Liver (tissue), 9 donors: ENCODE results near the gene SMARCD2. TPM values are rescaled to one million over a fixed set of nuclear protein-coding genes. Genes with fewer than 3 reads are reported as not detected.

Experiments used
- DNase-seq: peaks from one replicate; pipeline ENCODE4 v3.0.0-alpha.2; 2017; ENCODE audit warnings: low spot score
- H3K27ac ChIP-seq, 2 donors: one replicate each; pipeline ENCODE4 v1.7.0; 2013; ENCODE audit warnings: inconsistent platforms in 2 of 2, low read length in 2 of 2, control low read depth in 1 of 2, low read depth in 1 of 2, mild to moderate bottlenecking in 1 of 2
- H3K27me3 ChIP-seq, 4 donors: one replicate each; pipeline versions ENCODE4 v1.6.1 to v1.7.0; 2013; ENCODE audit warnings: low read length in 3 of 4, inconsistent platforms in 1 of 4, mild to moderate bottlenecking in 1 of 4, moderate library complexity in 1 of 4; ENCODE audit not compliant: control insufficient read depth in 4 of 4, insufficient read depth in 4 of 4
- H3K36me3 ChIP-seq, 4 donors: one replicate each; pipeline versions ENCODE4 v1.6.1 to v1.7.0; 2013; ENCODE audit warnings: low read length in 3 of 4, mild to moderate bottlenecking in 3 of 4, low read depth in 1 of 4, moderate library complexity in 1 of 4; ENCODE audit not compliant: control insufficient read depth in 4 of 4, insufficient read depth in 3 of 4
- H3K4me1 ChIP-seq, 4 donors: one replicate each; pipeline versions ENCODE4 v1.6.1 to v1.7.0; 2013; ENCODE audit warnings: low read length in 3 of 4, mild to moderate bottlenecking in 3 of 4, moderate library complexity in 1 of 4; ENCODE audit not compliant: control insufficient read depth in 4 of 4, insufficient read depth in 4 of 4
- H3K4me3 ChIP-seq, 3 donors: one replicate each; pipeline versions ENCODE4 v1.6.1 to v1.7.0; 2013; ENCODE audit warnings: low read length in 3 of 3, control low read depth in 1 of 3, low read depth in 1 of 3, mild to moderate bottlenecking in 1 of 3
- H3K9ac ChIP-seq, 2 donors: one replicate each; pipeline ENCODE4 v1.7.0; 2013; ENCODE audit warnings: low read length in 2 of 2, mild to moderate bottlenecking in 2 of 2, moderate library complexity in 2 of 2, control low read depth in 1 of 2, low read depth in 1 of 2
- H3K9me3 ChIP-seq, 4 donors: one replicate each; pipeline versions ENCODE4 v1.6.1 to v1.7.0; 2013; ENCODE audit warnings: low read length in 3 of 4; ENCODE audit not compliant: control insufficient read depth in 4 of 4
- ATF3 ChIP-seq: IDR thresholded peaks from 2 replicates; pipeline ENCODE4 v1.6.1; 2016; ENCODE audit warnings: antibody characterized with exemption
- CTCF ChIP-seq: fragments of 150-350 bp; IDR thresholded peaks from 2 replicates; pipeline ENCODE4 v1.5.1; 2017; ENCODE audit warnings: improper control_type of control experiment, low read depth, low read length; ENCODE audit not compliant: missing input control
- EGR1 ChIP-seq, 2 donors: IDR thresholded peaks; 2 replicates each; pipeline ENCODE4 v1.6.1; 2016 to 2018; ENCODE audit warnings: antibody characterized with exemption in 2 of 2, low read depth in 2 of 2
- FOXA1 ChIP-seq: IDR thresholded peaks from 2 replicates; pipeline ENCODE4 v1.6.1; 2016; ENCODE audit warnings: antibody characterized with exemption
- FOXA2 ChIP-seq: IDR thresholded peaks from 2 replicates; pipeline ENCODE4 v1.6.1; 2016; ENCODE audit warnings: antibody characterized with exemption
- GABPA ChIP-seq, 2 donors: IDR thresholded peaks in 1 of 2; conservative IDR thresholded peaks in 1 of 2; 2 replicates each; pipeline ENCODE4 v1.6.1; 2016; ENCODE audit warnings: antibody characterized with exemption in 2 of 2, mild to moderate bottlenecking in 1 of 2, moderate library complexity in 1 of 2
- HNF4A ChIP-seq, 2 donors: conservative IDR thresholded peaks; 2 replicates each; pipeline ENCODE4 v1.6.1; 2016; ENCODE audit warnings: antibody characterized with exemption in 2 of 2, mild to moderate bottlenecking in 2 of 2
- HNF4G ChIP-seq: IDR thresholded peaks from 2 replicates; pipeline ENCODE4 v1.6.1; 2016; ENCODE audit warnings: antibody characterized with exemption
- JUND ChIP-seq, 2 donors: IDR thresholded peaks; 2 replicates each; pipeline ENCODE4 v1.6.1; 2016; ENCODE audit warnings: antibody characterized with exemption in 2 of 2
- MAX ChIP-seq: IDR thresholded peaks from 2 replicates; pipeline ENCODE4 v1.6.1; 2016; ENCODE audit warnings: antibody characterized with exemption
- NR2F2 ChIP-seq: IDR thresholded peaks from 2 replicates; pipeline ENCODE4 v1.6.1; 2016; ENCODE audit warnings: antibody characterized with exemption
- RAD21 ChIP-seq, 2 donors: IDR thresholded peaks; 2 replicates each; pipeline ENCODE4 v1.6.1; 2016; ENCODE audit warnings: antibody characterized with exemption in 2 of 2, mild to moderate bottlenecking in 2 of 2
- REST ChIP-seq: IDR thresholded peaks from 2 replicates; pipeline ENCODE4 v1.6.1; 2016; ENCODE audit warnings: antibody characterized with exemption, mild to moderate bottlenecking
- RXRA ChIP-seq, 2 donors: IDR thresholded peaks; 2 replicates each; pipeline ENCODE4 v1.6.1; 2017 to 2018; ENCODE audit warnings: antibody characterized with exemption in 2 of 2, mild to moderate bottlenecking in 1 of 2
- SP1 ChIP-seq: IDR thresholded peaks from 2 replicates; pipeline ENCODE4 v1.6.1; 2018; ENCODE audit warnings: antibody characterized with exemption, mild to moderate bottlenecking
- TAF1 ChIP-seq: conservative IDR thresholded peaks from 2 replicates; pipeline ENCODE4 v1.6.1; 2016; ENCODE audit warnings: antibody characterized with exemption, mild to moderate bottlenecking
- YY1 ChIP-seq: IDR thresholded peaks from 2 replicates; pipeline ENCODE4 v1.6.1; 2016; ENCODE audit warnings: antibody characterized with exemption, mild to moderate bottlenecking
- ZBTB33 ChIP-seq: IDR thresholded peaks from 2 replicates; pipeline ENCODE4 v1.6.1; 2016; ENCODE audit warnings: antibody characterized with exemption
- WGBS: extraction: QIAGEN DNeasy Blood & Tissue Kit; methylation state at CpG from one replicate; pipeline ENCODE4 v1.1.7; 2013; 5-methylcytosine and 5-hydroxymethylcytosine counted together
- polyA plus RNA-seq, 2 donors: library from polyadenylated mRNA; stranded (reverse) in 1 of 2; unstranded in 1 of 2; fragments of 200-250 nt in 1 of 2; fragments of >200 nt in 1 of 2; fragmentation: Nextera tagmentation in 1 of 2; extraction: Ambion mirVana in 1 of 2; gene quantifications; one replicate each; pipeline versions ENCODE4 v1.2.1 to v1.2.3, GENCODE V29; 2013 to 2015
- total RNA-seq, 2 donors: library from RNA; depleted of rRNA; stranded (reverse); fragments of >200 nt; gene quantifications; one replicate each; pipeline ENCODE4 v1.2.3, GENCODE V29; 2014
- donor health status: healthy.
- donor health status: healthy.
- donor health status: healthy.
- donor health status: healthy.
- donor health status: healthy.

Gene SMARCD2
- total and polyA plus RNA-seq, 4 donors = 14.5 to 67.9 (median 39.4) TPM

GRCh38 chr17:63822537-63822936, 19.9 kb downstream of the SMARCD2 start:
- H3K9ac ChIP-seq = no peak overlapping the region
- peaks cover 0 to 25% (median 24%) of the 10 kb centered on the region in 4 donors for H3K4me1 ChIP-seq
- TF ChIP-seq FOXA2 (no peak), RAD21 (IDR thresholded peaks at IDR 0.05) (no peak), FOXA1 (no peak), ATF3 (no peak), YY1 (no peak)
- DNase-seq = no peak
- no peak overlapping the region for H3K27ac ChIP-seq
- no peak overlapping the region for H3K4me3 ChIP-seq
- H3K27me3 ChIP-seq = no peaks in the 10 kb centered on the region
- no peaks in the 10 kb centered on the region for H3K9me3 ChIP-seq
- H3K36me3 ChIP-seq = peaks cover 8 to 73% (median 55%) of the 10 kb centered on the region in 4 donors

- Histone ChIP-seq H3K4me1 (peaks cover 0 to 25% (median 24%) of the 10 kb centered on the region in 4 donors), H3K36me3 (peaks cover 11 to 81% (median 62%) of the 10 kb centered on the region in 4 donors)
- 84% methylated on average over 6 of the region's 6 CpGs for WGBS
Measured at GRCh38 chr17:63821804-63822203, 20.7 kb downstream of the SMARCD2 start.

More at GRCh38 chr17:63821804-63822203, 20.7 kb downstream of the SMARCD2 start:
- Histone ChIP-seq H3K4me3 (no peak overlapping the region), H3K9me3 (no peaks in the 10 kb centered on the region), H3K27me3 (no peaks in the 10 kb centered on the region), H3K9ac (no peak overlapping the region), H3K27ac (no peak overlapping the region)
- DNase-seq = no peak
- TF ChIP-seq SP1 (no peak), FOXA2 (no peak), HNF4G (no peak), TAF1 (no peak), GABPA (IDR thresholded peaks at IDR 0.05 in 1 of 2, conservative IDR thresholded peaks at IDR 0.05 in 1 of 2) (no peak), NR2F2 (no peak), RAD21 (IDR thresholded peaks at IDR 0.05) (no peak), YY1 (no peak), RXRA (IDR thresholded peaks at IDR 0.05) (no peak), CTCF (no peak), EGR1 (IDR thresholded peaks at IDR 0.05; ENCODE audit: low read depth in 2 of 2) (no peak), ZBTB33 (no peak), MAX (no peak), ATF3 (no peak), HNF4A (conservative IDR thresholded peaks at IDR 0.05) (no peak), REST (no peak), JUND (IDR thresholded peaks at IDR 0.05) (no peak), FOXA1 (no peak)
